GM18870 (cell line): ENCODE data around the gene GALNT12.

Source experiments
- ATAC-seq: cut with Tn5 transposase; IDR thresholded peaks from one replicate; pipeline ENCODE4 v1.9.1; 2021; ENCODE audit warnings: moderate library complexity; ENCODE audit not compliant: unreplicated experiment

Gene GALNT12

GRCh38 chr9:98807070-98807813 is at the start of gene GALNT12:
GALNT12 (plus strand) TSS chr9:98807670; CDS start chr9:98807699, 29 bp downstream.
- no peak for ATAC-seq

GRCh38 chr9:98760231-98760630 is 47.2 kb upstream of the GALNT12 start:
- no peak for ATAC-seq

- no peak for ATAC-seq
Measured at GRCh38 chr9:98763986-98764745, 43.3 kb upstream of the GALNT12 start.

GRCh38 chr9:98765256-98765655 is 42.2 kb upstream of the GALNT12 start:
- no peak for ATAC-seq

GRCh38 chr9:98766586-98766985 is 40.9 kb upstream of the GALNT12 start:
- no peak for ATAC-seq

- ATAC-seq, result no peak
Measured at GRCh38 chr9:98767196-98767595, 40.3 kb upstream of the GALNT12 start.

GRCh38 chr9:98767915-98768314 is 39.6 kb upstream of the GALNT12 start:
- ATAC-seq, result no peak

GRCh38 chr9:98768344-98768743 is 39.1 kb upstream of the GALNT12 start:
- no peak for ATAC-seq

GRCh38 chr9:98770717-98771116 is 36.8 kb upstream of the GALNT12 start:
- ATAC-seq, result no peak

- no peak for ATAC-seq
Measured at GRCh38 chr9:98771209-98771874, 36.1 kb upstream of the GALNT12 start.

GRCh38 chr9:98772364-98773155 is 34.9 kb upstream of the GALNT12 start:
- ATAC-seq, result no peak

- no peak for ATAC-seq
Measured at GRCh38 chr9:98773721-98774120, 33.7 kb upstream of the GALNT12 start.

- no peak for ATAC-seq
Measured at GRCh38 chr9:98774746-98775145, 32.7 kb upstream of the GALNT12 start.

- ATAC-seq, result no peak
Measured at GRCh38 chr9:98775831-98776441, 31.5 kb upstream of the GALNT12 start.

GRCh38 chr9:98777618-98778017 is 29.9 kb upstream of the GALNT12 start:
- ATAC-seq, result no peak

- ATAC-seq, result no peak
Measured at GRCh38 chr9:98778251-98778650, 29.2 kb upstream of the GALNT12 start.

GRCh38 chr9:98778711-98779530 is 28.5 kb upstream of the GALNT12 start:
- no peak for ATAC-seq

- ATAC-seq, result no peak
Measured at GRCh38 chr9:98780059-98780749, 27.3 kb upstream of the GALNT12 start.
